ENCODE data around the gene SND1.

Gene SND1

GRCh38 chr7:128128401-128128800, 476.4 kb downstream of the SND1 start:
- no peak for DNase-seq

- DNase-seq = no peak
Observed at GRCh38 chr7:128129224-128129864, 477.4 kb downstream of the SND1 start.

- no peak for DNase-seq
Observed at GRCh38 chr7:128131115-128131514, 479.1 kb downstream of the SND1 start.

- DNase-seq = no peak
Observed at GRCh38 chr7:128131731-128132130, 479.7 kb downstream of the SND1 start.

GRCh38 chr7:128132426-128133069, 480.6 kb downstream of the SND1 start:
- DNase-seq = no peak

- no peak for DNase-seq
Observed at GRCh38 chr7:128135159-128135514, 483.1 kb downstream of the SND1 start.

GRCh38 chr7:128135515-128136214, 483.7 kb downstream of the SND1 start:
- DNase-seq = peak; percentile 63

- DNase-seq = no peak
Observed at GRCh38 chr7:128136215-128136597, 484.2 kb downstream of the SND1 start.

- no peak for DNase-seq
Observed at GRCh38 chr7:128137181-128137580, 485.2 kb downstream of the SND1 start.

- DNase-seq = no peak
Observed at GRCh38 chr7:128139406-128139805, 487.4 kb downstream of the SND1 start.

GRCh38 chr7:128141683-128142195, 489.7 kb downstream of the SND1 start:
- DNase-seq = no peak
